Measurements from ENCODE around the gene MSMO1.

DNA sequence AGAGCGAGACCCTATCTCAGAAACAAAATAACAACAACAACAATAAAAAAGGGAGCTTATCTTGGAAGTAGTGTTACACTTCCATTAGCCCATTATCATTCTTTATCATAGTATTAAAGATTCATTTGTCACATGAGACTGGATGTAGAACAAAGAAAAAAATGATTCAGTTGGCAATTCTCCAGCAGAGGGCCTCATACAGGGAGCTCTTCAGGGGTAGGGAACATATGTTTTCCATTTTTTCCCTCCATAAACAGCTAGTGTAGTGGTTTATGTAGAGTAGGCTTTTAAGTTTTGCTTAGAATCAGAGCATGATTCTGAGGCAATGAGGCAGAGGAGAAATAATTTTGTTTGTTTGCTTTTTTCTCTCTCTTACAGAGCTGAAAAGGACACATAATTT, 57.1 kb downstream of the MSMO1 start:
- TF ChIP-seq, protein P1, sequence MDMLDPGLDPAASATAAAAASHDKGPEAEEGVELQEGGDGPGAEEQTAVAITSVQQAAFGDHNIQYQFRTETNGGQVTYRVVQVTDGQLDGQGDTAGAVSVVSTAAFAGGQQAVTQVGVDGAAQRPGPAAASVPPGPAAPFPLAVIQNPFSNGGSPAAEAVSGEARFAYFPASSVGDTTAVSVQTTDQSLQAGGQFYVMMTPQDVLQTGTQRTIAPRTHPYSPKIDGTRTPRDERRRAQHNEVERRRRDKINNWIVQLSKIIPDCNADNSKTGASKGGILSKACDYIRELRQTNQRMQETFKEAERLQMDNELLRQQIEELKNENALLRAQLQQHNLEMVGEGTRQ (CRISPR knock-in tag; IDR thresholded peaks at IDR 0.05) = no peak
- TF ChIP-seq ATF1 (CRISPR knock-in tag; IDR thresholded peaks at IDR 0.05) (no peak), FOXP1 (CRISPR knock-in tag; IDR thresholded peaks at IDR 0.05; ENCODE audit: borderline replicate concordance) (no peak)
- TF ChIP-seq, protein P2, sequence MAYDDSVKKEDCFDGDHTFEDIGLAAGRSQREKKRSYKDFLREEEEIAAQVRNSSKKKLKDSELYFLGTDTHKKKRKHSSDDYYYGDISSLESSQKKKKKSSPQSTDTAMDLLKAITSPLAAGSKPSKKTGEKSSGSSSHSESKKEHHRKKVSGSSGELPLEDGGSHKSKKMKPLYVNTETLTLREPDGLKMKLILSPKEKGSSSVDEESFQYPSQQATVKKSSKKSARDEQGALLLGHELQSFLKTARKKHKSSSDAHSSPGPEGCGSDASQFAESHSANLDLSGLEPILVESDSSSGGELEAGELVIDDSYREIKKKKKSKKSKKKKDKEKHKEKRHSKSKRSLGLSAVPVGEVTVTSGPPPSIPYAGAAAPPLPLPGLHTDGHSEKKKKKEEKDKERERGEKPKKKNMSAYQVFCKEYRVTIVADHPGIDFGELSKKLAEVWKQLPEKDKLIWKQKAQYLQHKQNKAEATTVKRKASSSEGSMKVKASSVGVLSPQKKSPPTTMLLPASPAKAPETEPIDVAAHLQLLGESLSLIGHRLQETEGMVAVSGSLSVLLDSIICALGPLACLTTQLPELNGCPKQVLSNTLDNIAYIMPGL (CRISPR knock-in tag; IDR thresholded peaks at IDR 0.05) = no peak
- TF ChIP-seq, protein P3, sequence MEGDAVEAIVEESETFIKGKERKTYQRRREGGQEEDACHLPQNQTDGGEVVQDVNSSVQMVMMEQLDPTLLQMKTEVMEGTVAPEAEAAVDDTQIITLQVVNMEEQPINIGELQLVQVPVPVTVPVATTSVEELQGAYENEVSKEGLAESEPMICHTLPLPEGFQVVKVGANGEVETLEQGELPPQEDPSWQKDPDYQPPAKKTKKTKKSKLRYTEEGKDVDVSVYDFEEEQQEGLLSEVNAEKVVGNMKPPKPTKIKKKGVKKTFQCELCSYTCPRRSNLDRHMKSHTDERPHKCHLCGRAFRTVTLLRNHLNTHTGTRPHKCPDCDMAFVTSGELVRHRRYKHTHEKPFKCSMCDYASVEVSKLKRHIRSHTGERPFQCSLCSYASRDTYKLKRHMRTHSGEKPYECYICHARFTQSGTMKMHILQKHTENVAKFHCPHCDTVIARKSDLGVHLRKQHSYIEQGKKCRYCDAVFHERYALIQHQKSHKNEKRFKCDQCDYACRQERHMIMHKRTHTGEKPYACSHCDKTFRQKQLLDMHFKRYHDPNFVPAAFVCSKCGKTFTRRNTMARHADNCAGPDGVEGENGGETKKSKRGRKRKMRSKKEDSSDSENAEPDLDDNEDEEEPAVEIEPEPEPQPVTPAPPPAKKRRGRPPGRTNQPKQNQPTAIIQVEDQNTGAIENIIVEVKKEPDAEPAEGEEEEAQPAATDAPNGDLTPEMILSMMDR (IDR thresholded peaks at IDR 0.05) = no peak
- TF ChIP-seq, protein P4, sequence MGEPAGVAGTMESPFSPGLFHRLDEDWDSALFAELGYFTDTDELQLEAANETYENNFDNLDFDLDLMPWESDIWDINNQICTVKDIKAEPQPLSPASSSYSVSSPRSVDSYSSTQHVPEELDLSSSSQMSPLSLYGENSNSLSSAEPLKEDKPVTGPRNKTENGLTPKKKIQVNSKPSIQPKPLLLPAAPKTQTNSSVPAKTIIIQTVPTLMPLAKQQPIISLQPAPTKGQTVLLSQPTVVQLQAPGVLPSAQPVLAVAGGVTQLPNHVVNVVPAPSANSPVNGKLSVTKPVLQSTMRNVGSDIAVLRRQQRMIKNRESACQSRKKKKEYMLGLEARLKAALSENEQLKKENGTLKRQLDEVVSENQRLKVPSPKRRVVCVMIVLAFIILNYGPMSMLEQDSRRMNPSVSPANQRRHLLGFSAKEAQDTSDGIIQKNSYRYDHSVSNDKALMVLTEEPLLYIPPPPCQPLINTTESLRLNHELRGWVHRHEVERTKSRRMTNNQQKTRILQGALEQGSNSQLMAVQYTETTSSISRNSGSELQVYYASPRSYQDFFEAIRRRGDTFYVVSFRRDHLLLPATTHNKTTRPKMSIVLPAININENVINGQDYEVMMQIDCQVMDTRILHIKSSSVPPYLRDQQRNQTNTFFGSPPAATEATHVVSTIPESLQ (CRISPR knock-in tag; IDR thresholded peaks at IDR 0.05) = no peak
- TF ChIP-seq, protein P5, sequence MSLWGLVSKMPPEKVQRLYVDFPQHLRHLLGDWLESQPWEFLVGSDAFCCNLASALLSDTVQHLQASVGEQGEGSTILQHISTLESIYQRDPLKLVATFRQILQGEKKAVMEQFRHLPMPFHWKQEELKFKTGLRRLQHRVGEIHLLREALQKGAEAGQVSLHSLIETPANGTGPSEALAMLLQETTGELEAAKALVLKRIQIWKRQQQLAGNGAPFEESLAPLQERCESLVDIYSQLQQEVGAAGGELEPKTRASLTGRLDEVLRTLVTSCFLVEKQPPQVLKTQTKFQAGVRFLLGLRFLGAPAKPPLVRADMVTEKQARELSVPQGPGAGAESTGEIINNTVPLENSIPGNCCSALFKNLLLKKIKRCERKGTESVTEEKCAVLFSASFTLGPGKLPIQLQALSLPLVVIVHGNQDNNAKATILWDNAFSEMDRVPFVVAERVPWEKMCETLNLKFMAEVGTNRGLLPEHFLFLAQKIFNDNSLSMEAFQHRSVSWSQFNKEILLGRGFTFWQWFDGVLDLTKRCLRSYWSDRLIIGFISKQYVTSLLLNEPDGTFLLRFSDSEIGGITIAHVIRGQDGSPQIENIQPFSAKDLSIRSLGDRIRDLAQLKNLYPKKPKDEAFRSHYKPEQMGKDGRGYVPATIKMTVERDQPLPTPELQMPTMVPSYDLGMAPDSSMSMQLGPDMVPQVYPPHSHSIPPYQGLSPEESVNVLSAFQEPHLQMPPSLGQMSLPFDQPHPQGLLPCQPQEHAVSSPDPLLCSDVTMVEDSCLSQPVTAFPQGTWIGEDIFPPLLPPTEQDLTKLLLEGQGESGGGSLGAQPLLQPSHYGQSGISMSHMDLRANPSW (CRISPR knock-in tag; conservative IDR thresholded peaks at IDR 0.05; ENCODE audit: low read depth) = no peak
- TF ChIP-seq, protein P6, sequence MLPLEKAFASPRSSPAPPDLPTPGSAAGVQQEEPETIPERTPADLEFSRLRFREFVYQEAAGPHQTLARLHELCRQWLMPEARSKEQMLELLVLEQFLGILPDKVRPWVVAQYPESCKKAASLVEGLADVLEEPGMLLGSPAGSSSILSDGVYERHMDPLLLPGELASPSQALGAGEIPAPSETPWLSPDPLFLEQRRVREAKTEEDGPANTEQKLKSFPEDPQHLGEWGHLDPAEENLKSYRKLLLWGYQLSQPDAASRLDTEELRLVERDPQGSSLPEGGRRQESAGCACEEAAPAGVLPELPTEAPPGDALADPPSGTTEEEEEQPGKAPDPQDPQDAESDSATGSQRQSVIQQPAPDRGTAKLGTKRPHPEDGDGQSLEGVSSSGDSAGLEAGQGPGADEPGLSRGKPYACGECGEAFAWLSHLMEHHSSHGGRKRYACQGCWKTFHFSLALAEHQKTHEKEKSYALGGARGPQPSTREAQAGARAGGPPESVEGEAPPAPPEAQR (CRISPR knock-in tag; IDR thresholded peaks at IDR 0.05) = no peak

Data from WTC11 (cell line).